ENCODE results near the gene DNAH7.

The DNAH7 gene
- 0 reads per million in 2 donors for total RNA-seq

- DNase-seq, result peak; percentile 62 to 94 (median 85)
Measured at GRCh38 chr2:196068271-196069209, at the start of gene DNAH7. TSS of gene DNAH7 (minus strand) at chr2:196068837. CDS start at chr2:196068711, 126 bp downstream.

GRCh38 chr2:196117214-196117705 lies 48.6 kb upstream of the DNAH7 start:
- DNase-seq, result no peak

DNA sequence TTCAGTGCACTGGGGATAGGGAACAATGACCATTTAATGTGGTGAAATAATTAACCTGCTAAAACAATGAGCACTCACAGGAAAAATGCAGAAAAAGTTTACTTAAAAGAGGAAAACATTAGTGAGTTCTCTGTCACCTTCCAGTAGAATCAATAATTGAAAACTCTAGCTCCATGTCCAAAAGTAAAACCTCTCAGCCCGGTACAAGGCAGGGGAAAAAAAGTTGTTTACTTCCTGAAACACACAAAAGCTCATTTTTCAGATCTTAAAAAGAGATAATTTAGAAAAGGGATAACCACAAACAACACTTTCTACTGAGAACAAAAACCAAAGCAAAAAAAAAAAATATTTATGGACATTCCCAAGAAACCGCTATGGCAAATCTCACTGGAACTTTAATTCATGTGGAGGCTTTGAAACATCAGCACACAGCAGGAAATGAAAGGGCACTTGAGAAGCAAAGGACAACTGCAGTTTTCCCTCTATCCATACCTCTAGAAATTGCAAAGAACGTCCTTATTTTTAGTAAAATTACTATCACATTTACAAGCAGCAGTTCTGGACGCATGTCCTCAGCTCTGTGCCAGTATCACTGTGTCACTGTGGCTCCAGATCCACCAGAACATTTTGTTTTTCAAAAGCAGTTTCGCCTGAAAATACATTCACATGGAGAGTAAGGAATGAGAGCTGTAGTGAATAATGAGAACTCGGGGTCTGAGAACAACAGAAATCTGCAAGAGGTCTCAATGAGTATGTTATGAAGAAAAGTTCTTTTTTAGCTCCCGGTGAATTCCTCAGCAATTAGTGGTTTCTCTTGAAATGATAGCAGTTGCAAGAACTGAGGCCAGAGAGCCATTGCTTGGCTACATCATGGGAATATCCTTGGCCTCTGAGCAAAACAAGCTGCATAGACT lies 44.7 kb upstream of the DNAH7 start:
- DNase-seq, result no peak

- no peak for DNase-seq
Measured at GRCh38 chr2:196112418-196113034, 43.9 kb upstream of the DNAH7 start.

DNA sequence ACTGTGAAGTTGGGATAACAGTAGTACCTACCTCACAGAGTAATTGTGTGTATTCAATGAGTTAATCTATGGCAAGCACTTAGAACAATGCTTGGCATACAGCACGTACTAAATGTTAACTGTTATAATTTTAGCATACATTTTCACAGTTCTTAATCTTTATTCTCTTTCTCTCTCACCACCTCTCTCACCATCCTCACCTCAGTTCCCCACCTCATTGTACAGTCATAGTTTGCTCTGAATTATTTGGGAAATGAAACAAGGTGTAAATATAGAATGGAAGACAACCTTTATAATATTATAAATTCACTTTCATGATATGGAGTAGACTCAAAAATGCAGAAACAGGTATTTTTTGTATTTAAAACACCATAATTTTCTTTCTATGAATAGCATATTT lies 40.0 kb upstream of the DNAH7 start:
- no peak for DNase-seq

DNA sequence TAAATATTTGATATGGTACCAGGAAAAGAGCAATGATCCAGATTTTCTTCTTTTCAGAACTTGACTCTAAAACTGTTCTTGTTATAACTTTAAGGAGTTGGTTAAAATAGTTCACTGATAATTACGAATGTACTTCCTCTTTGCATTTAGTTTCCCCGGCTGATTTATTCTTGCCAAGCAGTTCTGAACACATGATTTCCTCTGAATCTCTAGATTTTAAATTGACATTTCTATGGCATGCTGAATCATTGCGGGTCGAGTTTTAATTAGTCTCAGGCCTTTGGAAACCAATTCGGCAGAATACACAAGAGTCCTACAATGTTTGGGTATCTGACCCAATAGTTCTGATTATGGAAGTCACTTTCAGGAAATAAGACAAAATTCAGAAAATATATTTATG lies 37.3 kb upstream of the DNAH7 start:
- DNase-seq, result no peak

DNA sequence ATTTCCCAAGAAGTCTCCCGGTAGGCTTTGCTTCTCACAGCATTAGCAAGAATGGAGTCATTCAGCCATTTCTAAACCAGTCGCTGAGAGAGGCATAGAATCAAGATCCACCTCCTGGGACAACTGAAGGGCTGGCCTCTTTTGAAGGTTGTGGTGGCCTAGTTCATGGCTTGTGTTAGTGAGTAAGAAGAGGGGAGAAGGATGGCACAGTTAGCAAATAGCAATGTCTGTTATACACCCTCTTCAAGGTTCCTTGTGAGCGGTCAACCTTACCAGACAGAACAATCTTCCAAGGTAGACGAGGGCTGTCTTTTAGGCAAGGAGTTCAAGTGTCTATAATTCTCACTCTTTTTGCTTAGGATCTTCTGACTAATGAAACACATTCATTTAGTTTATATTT lies 35.4 kb upstream of the DNAH7 start:
- DNase-seq, result no peak

GRCh38 chr2:196103626-196104025 lies 35.0 kb upstream of the DNAH7 start:
- DNase-seq, result no peak

DNA sequence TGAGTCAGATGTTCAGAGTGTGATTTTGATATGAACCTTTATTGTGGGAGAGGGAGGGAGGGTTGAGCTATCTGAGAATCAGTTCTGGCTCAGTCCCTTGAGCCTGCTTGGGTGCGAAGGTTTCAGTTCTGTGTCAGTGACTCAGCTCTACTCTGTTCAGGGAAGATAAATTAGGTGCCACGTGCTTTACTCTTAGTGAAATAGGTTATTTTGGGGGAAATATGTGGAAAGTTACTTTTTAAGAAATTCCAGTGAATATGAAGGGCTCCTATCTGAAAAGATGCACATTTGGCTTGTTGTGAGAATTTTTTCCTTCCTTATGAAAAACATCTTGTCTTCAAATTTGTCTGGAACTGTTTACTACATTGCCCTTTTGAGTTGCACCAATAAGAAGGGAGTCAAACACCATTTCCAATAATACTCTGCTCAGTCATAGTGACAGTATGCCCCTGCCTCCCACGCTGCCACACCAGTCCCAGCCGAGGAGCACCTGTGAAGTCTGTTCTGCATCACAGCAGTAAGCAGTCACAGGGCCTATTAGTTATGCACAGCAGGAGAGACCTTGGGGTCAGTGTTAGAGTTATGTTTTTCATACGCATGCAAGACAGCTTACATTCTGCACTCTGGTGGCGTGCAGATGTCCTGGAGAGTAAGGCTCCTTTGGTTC lies 32.8 kb upstream of the DNAH7 start:
- peak in 1 of 5 experiments; percentile 22 for DNase-seq

GRCh38 chr2:196099916-196100315 lies 31.3 kb upstream of the DNAH7 start:
- no peak for DNase-seq

DNA sequence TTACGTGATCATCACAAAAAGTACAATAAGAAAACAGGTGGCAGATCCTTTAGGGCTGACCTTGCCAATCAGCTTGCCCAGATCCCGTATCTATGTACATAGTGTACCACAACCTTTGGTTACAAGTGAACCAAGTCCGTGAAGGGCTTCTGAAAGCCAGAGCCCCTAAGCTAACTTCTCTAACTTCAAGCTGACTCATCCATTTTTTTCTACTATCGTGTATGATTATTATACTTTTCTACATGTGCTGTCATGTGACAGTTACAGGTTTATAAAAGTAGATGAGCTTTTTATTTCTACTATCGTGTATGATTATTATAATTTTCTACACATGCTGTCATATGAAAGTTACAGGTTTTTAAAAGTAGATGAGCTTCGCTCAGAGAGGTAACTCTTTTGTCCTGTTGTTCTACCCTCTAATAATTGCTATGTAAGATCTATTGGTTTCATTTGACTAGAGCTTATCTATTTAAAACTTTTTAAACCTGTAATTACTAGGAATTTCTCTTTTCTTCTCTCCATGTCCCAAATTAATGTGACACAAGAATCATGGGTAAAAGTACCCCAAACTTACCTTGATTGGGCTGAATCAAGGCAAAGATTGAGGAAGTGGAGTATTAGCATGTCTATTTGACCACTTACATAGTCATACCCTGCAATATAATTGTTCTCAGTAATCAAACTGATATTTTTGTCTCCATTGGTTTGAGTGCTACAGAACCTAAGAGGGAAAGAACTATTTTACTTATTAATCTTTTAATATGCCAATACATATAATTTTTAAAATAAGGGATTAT lies 29.4 kb upstream of the DNAH7 start:
- no peak for DNase-seq

GRCh38 chr2:196096982-196097745 lies 28.5 kb upstream of the DNAH7 start:
- DNase-seq, result no peak

GRCh38 chr2:196096264-196096663 lies 27.6 kb upstream of the DNAH7 start:
- no peak for DNase-seq

DNA sequence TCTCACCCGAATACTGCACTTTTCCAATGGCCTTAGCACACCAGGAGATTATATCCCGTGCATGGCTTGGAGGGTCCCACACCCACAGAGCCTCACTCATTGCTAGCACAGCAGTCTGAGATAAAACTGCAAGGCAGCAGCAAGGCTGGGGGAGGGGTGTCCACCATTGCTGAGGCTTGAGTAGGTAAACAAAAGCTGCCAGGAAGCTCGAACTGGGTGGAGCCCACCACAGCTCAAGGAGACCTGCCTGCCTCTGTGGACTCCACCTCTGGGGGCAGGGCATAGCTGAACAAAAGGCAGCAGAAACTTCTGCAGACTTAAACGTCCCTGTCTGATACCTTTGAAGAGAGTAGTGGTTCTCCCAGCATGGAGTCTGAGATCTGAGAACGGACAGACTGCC lies 20.8 kb upstream of the DNAH7 start:
- peak in 1 of 5 experiments; percentile 44 for DNase-seq

DNA sequence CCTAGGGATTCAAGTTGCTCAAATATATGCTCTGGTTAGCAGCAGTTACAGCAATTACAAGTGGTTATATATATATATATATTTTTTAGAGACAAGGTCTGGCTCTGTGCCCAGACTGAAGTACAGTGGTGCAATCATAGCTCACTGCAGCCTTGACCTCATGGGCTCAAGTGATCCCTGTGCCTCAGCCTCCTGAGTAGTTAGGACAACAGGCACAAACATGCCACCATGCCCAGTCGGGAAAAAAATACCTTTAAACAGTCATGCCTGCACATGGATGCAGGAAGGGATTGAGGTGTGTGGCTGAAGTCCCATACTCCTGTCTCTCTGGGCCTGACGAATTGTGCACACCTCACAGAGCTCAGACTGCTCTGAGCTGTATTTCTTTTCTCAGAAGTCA lies 19.6 kb upstream of the DNAH7 start:
- no peak for DNase-seq

GRCh38 chr2:196086517-196087368 lies 18.1 kb upstream of the DNAH7 start:
- peak in 1 of 5 experiments; percentile 15 for DNase-seq

GRCh38 chr2:196083601-196084000 lies 15.0 kb upstream of the DNAH7 start:
- no peak for DNase-seq

GRCh38 chr2:196080526-196080925 lies 11.9 kb upstream of the DNAH7 start:
- DNase-seq, result peak in 1 of 5 experiments; percentile 33

DNA sequence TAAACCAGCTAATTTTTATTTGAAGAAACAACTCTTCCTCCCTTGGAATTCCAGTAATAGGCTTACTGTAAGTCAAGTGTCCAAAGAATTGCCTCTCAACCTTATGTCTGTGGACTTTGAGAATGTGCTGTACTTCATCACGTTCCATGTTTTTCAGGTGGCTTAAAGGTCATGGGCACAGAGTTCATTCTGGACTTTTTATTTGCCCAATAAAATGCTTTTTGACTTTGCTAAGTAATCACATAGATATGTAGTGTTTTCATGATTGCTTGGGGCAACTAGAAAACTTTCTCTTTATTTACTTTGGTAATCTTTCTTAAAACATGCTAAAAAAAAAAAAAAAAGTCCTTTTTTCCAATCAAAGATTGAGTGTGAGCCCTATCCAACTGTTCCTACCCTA lies 10.4 kb upstream of the DNAH7 start:
- no peak for DNase-seq

Data from T-helper 2 cell (primary cell).